Sigmoid colon (tissue), 4 donors: Measurements from ENCODE around the gene EXOC6.

ENCODE experiments used
- CTCF ChIP-seq, 4 experiments: fragments of 450-650 bp in 3 of 4; fragments of 200-600 bp in 1 of 4; IDR thresholded peaks; one replicate each; pipeline ENCODE4 v1.5.1; 2016 to 2019; ENCODE audit warnings: antibody characterized with exemption in 4 of 4, mild to moderate bottlenecking in 3 of 4, moderate library complexity in 2 of 4
- POLR2AphosphoS5 ChIP-seq, 4 donors: sonication (generic); formaldehyde crosslinking; IDR thresholded peaks; one replicate each; pipeline ENCODE4 v1.6.1; 2017; ENCODE audit warnings: antibody characterized with exemption in 4 of 4

DNA sequence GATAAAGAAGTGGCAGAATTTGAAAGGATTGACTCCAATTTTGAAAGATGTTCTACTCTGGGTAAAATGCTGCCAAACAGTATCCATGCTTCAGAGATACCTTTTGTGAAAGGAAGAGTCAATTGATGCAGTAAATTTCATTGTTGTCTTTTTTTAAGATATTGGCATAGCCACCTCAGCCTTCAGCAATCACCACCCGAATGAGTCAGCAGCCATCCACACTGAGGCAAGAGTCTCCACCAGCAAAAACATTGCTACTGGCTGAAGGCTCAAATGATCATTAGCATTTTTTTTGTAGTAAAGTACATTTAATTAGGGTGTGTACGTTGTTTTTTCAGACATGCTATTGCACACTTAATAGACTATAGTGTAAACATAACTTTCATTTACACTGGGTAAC lies 180.6 kb downstream of the EXOC6 start:
- TF ChIP-seq CTCF (IDR thresholded peaks at IDR 0.05) (no peak), POLR2AphosphoS5 (IDR thresholded peaks at IDR 0.05) (no peak)
